NB4 (cell line): ENCODE data around the gene TNFRSF11A.

ENCODE experiments used
- POLR2A ChIP-seq: IDR thresholded peaks from 2 replicates; pipeline ENCODE4 v1.6.1; 2011; ENCODE audit warnings: mild to moderate bottlenecking; ENCODE audit not compliant: insufficient read length; ENCODE audit errors: extremely low read depth
- TF ChIP-seq, protein P1 (sequence below): IDR thresholded peaks from one replicate; pipeline ENCODE4 v1.5.1; 2012; ENCODE audit warnings: low read depth, low read length
- TF ChIP-seq, protein P2 (sequence below): IDR thresholded peaks from 2 replicates; pipeline ENCODE4 v1.6.1; 2011; ENCODE audit warnings: low read depth, low read length

DNA sequence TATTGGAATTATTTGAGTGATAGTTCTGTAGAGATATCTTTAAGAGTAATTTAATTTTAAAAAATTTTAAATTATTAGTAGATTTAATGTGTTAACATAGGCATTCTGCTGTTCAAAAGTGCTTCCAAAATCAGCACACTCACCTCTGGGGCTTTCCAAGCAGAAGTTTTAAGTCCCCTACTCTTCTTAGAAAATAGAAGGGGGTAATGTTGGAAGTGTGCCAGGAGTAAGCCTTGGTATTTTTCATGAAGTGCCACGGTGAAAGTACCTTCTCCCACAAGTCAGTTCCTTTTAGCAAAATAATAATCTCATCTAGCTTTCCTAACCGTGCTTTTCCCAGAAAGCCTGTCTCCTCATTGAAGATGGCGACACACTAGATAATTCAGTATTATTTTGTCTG is 3.9 kb upstream of the TNFRSF11A start:
- TF ChIP-seq, protein P1, sequence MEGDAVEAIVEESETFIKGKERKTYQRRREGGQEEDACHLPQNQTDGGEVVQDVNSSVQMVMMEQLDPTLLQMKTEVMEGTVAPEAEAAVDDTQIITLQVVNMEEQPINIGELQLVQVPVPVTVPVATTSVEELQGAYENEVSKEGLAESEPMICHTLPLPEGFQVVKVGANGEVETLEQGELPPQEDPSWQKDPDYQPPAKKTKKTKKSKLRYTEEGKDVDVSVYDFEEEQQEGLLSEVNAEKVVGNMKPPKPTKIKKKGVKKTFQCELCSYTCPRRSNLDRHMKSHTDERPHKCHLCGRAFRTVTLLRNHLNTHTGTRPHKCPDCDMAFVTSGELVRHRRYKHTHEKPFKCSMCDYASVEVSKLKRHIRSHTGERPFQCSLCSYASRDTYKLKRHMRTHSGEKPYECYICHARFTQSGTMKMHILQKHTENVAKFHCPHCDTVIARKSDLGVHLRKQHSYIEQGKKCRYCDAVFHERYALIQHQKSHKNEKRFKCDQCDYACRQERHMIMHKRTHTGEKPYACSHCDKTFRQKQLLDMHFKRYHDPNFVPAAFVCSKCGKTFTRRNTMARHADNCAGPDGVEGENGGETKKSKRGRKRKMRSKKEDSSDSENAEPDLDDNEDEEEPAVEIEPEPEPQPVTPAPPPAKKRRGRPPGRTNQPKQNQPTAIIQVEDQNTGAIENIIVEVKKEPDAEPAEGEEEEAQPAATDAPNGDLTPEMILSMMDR = no peak
- TF ChIP-seq POLR2A = no peak
- TF ChIP-seq, protein P2, sequence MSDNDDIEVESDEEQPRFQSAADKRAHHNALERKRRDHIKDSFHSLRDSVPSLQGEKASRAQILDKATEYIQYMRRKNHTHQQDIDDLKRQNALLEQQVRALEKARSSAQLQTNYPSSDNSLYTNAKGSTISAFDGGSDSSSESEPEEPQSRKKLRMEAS = no peak
